Measurements from ENCODE around the gene CAPN8. TPM values are rescaled to one million over a fixed set of nuclear protein-coding genes. Genes with fewer than 3 reads are reported as not detected.

The CAPN8 gene
- total RNA-seq, 1 donor from 2014 or later: not detected

- no peak for DNase-seq (ENCODE audit: low read depth)
- H3K4me3 ChIP-seq (ENCODE audit: low read depth, low read length): no peak overlapping the region
- TF ChIP-seq CTCF (conservative IDR thresholded peaks at IDR 0.05; ENCODE audit: low read depth, low read length): no peak
Observed at GRCh38 chr1:223654083-223654482, 11.4 kb downstream of the CAPN8 start.

GRCh38 chr1:223653431-223653830, 12.1 kb downstream of the CAPN8 start:
- no peak overlapping the region for H3K4me3 ChIP-seq (ENCODE audit: low read depth, low read length)
- no peak for TF ChIP-seq CTCF (conservative IDR thresholded peaks at IDR 0.05; ENCODE audit: low read depth, low read length)
- no peak for DNase-seq (ENCODE audit: low read depth)

GRCh38 chr1:223653015-223653414, 12.5 kb downstream of the CAPN8 start:
- no peak overlapping the region for H3K4me3 ChIP-seq (ENCODE audit: low read depth, low read length)
- DNase-seq (ENCODE audit: low read depth): no peak
- no peak for TF ChIP-seq CTCF (conservative IDR thresholded peaks at IDR 0.05; ENCODE audit: low read depth, low read length)

GRCh38 chr1:223652436-223652941, 13.0 kb downstream of the CAPN8 start:
- TF ChIP-seq CTCF (conservative IDR thresholded peaks at IDR 0.05; ENCODE audit: low read depth, low read length): no peak
- no peak for DNase-seq (ENCODE audit: low read depth)
- no peak overlapping the region for H3K4me3 ChIP-seq (ENCODE audit: low read depth, low read length)

GRCh38 chr1:223651291-223651991, 14.1 kb downstream of the CAPN8 start:
- DNase-seq (ENCODE audit: low read depth): no peak
- H3K4me3 ChIP-seq (ENCODE audit: low read depth, low read length): no peak overlapping the region
- no peak for TF ChIP-seq CTCF (conservative IDR thresholded peaks at IDR 0.05; ENCODE audit: low read depth, low read length)

GRCh38 chr1:223650465-223650864, 15.0 kb downstream of the CAPN8 start:
- H3K4me3 ChIP-seq (ENCODE audit: low read depth, low read length): no peak overlapping the region
- no peak for DNase-seq (ENCODE audit: low read depth)

More at GRCh38 chr1:223650465-223650864, 15.0 kb downstream of the CAPN8 start:
- no peak for TF ChIP-seq CTCF (conservative IDR thresholded peaks at IDR 0.05; ENCODE audit: low read depth, low read length)

Data from epithelial cell of proximal tubule (primary cell).